Fibroblast of villous mesenchyme (primary cell): Measurements from ENCODE around the gene ST6GALNAC2. TPM values are rescaled to one million over a fixed set of nuclear protein-coding genes. Genes with fewer than 3 reads are reported as not detected.
A peak's percentile ranks its signal among the peaks of the same experiment; 100 is the strongest.

Experiments
- DNase-seq: peaks from one replicate; pipeline ENCODE4 v3.0.0-alpha.2; 2010; ENCODE audit warnings: low read depth
- H3K4me3 ChIP-seq: 2 replicates; pipeline ENCODE4 v1.5.1; 2011; ENCODE audit warnings: low read depth, mild to moderate bottlenecking, low read length
- total RNA-seq: library from RNA; depleted of rRNA; stranded (reverse); fragments of >200 nt; gene quantifications from 2 replicates; pipeline ENCODE4 v1.2.3, GENCODE V29; 2012
- TF ChIP-seq, protein P1 (sequence below): IDR thresholded peaks from 2 replicates; pipeline ENCODE4 v1.5.1; 2012; ENCODE audit warnings: low read depth, mild to moderate bottlenecking, low read length; ENCODE audit not compliant: insufficient read depth

ST6GALNAC2 gene
- total RNA-seq, 1 donor = 0.86 TPM

GRCh38 chr17:76586741-76587487, 1.3 kb upstream of the ST6GALNAC2 start:
- DNase-seq = no peak
- TF ChIP-seq, protein P1, sequence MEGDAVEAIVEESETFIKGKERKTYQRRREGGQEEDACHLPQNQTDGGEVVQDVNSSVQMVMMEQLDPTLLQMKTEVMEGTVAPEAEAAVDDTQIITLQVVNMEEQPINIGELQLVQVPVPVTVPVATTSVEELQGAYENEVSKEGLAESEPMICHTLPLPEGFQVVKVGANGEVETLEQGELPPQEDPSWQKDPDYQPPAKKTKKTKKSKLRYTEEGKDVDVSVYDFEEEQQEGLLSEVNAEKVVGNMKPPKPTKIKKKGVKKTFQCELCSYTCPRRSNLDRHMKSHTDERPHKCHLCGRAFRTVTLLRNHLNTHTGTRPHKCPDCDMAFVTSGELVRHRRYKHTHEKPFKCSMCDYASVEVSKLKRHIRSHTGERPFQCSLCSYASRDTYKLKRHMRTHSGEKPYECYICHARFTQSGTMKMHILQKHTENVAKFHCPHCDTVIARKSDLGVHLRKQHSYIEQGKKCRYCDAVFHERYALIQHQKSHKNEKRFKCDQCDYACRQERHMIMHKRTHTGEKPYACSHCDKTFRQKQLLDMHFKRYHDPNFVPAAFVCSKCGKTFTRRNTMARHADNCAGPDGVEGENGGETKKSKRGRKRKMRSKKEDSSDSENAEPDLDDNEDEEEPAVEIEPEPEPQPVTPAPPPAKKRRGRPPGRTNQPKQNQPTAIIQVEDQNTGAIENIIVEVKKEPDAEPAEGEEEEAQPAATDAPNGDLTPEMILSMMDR = no peak

GRCh38 chr17:76585033-76585648, 519 bp downstream of the ST6GALNAC2 start:
- TF ChIP-seq, protein P1 = no peak
- DNase-seq = peak; percentile 32
- peak overlapping the region; percentile 62 for H3K4me3 ChIP-seq

More at GRCh38 chr17:76586741-76587487, 1.3 kb upstream of the ST6GALNAC2 start:
- H3K4me3 ChIP-seq = no peak overlapping the region

DNA sequence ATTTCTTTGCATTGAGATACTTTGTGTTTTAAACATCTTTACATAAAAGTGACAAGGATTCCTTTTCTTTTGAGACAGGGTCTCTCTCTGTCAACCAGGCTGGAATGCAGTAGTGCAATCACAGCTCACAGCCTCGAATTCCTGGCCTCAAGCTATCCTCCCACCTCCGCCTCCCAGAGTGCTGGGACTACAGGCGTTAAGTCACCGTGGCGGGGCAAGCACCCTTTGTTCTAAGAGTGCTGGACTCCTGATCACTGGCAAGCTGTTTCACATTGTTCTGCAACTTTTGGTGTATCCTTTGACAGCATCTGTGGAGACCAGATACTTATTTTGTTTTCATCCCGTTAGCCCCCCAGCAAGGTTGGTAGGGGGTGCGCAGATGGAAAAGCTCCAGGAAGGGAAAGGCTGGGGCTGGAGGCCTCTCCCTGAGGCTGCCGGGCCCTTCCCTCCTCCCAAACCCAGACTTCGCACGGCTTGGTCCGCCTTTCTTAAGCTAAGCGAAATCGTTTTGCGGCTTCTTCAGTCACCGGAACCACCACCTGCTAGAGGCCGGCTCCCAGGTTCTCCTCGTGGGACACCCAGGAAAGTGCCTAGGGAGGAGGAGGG, 1.1 kb downstream of the ST6GALNAC2 start:
- TF ChIP-seq, protein P1 = no peak
- DNase-seq = no peak
- peak overlapping the region; percentile 62 for H3K4me3 ChIP-seq

DNA sequence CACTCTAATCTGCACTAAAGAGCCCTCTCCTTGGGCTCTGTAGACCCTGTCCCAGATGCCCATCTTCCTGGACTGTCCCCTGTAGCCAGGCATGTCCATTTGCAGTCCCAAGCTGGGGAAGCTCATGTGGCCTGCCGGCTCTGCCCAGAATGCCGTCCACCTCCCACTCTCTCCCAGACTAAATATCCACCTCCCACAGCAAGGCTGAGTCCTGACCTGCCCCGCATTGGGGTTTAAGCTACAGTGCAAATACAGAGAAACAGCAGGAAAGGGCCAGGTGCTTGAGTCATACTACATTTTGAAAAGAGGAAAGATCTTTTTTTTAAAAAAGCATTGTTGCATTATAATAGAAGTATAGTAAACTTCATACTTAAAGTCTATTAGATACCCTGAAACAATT, 3.0 kb downstream of the ST6GALNAC2 start:
- no peak overlapping the region for H3K4me3 ChIP-seq
- no peak for DNase-seq
- TF ChIP-seq, protein P1 = no peak

DNA sequence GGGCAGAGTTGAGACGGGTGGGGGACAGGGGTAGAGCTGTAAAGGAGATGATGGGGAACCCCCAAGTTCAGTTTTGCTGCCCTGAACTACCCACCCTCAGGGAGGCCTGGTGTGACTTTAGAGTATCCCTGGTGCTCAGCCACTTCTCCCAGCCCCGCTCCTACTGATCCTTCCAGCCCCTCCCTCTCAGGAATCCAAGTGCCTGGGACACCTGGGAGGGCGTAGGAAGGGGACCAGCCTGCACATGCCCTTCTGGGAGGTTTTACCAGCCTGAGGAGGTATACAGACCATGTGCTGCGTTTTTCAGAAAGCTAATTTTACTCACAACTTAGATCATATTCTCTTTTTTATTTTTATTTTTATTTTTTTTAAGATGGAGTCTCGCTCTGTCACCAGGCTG, 4.1 kb downstream of the ST6GALNAC2 start:
- TF ChIP-seq, protein P1 = no peak
- no peak for DNase-seq
- H3K4me3 ChIP-seq = no peak overlapping the region

GRCh38 chr17:76579281-76579680, 6.4 kb downstream of the ST6GALNAC2 start:
- no peak overlapping the region for H3K4me3 ChIP-seq
- no peak for DNase-seq
- TF ChIP-seq, protein P1 = no peak
